K562 (cell line): Measurements from ENCODE around the gene ABT1. TPM values are rescaled to one million over a fixed set of nuclear protein-coding genes. Genes with fewer than 3 reads are reported as not detected.

Experiments
- AFF4 ChIP-seq: sonication (generic); formaldehyde crosslinking; IDR thresholded peaks from 2 replicates; pipeline ENCODE4 v1.8.0; 2023; ENCODE audit warnings: mild to moderate bottlenecking, missing genetic modification reagents
- ATF6 ChIP-seq: sonication (generic); formaldehyde crosslinking; IDR thresholded peaks from 2 replicates; pipeline ENCODE4 v1.4.0; 2020; ENCODE audit warnings: mild to moderate bottlenecking, missing genetic modification reagents
- ETS1 ChIP-seq: conservative IDR thresholded peaks from 2 replicates; pipeline ENCODE4 v1.6.1; 2011; ENCODE audit warnings: low read depth, mild to moderate bottlenecking, low read length; ENCODE audit not compliant: control insufficient read depth
- FOXP1 ChIP-seq: sonication (generic); formaldehyde crosslinking; IDR thresholded peaks from 2 replicates; pipeline ENCODE4 v1.8.0; 2022; ENCODE audit warnings: mild to moderate bottlenecking, missing genetic modification reagents
- MECOM ChIP-seq: fragments of 250-450 bp; sonication (Bioruptor Pico); IDR thresholded peaks from 2 replicates; pipeline ENCODE4 v1.8.0; 2022; ENCODE audit warnings: inconsistent platforms
- PRPF4 ChIP-seq: fragments of 200-400 bp; formaldehyde crosslinking; IDR thresholded peaks from one replicate; pipeline ENCODE4 v1.6.1; 2017; ENCODE audit warnings: low read length, low read depth, mild to moderate bottlenecking; ENCODE audit not compliant: insufficient read depth, poor library complexity, severe bottlenecking
- PYGO2 ChIP-seq: fragments of 450-650 bp; IDR thresholded peaks from 2 replicates; pipeline ENCODE4 v1.6.1; 2016; ENCODE audit warnings: mild to moderate bottlenecking, missing genetic modification characterization, moderate library complexity, missing compliant biosample characterization
- RBBP5 ChIP-seq: fragments of 200-600 bp; sonication (generic); IDR thresholded peaks from 2 replicates; pipeline ENCODE4 v1.6.1; 2012; ENCODE audit warnings: borderline replicate concordance, mild to moderate bottlenecking, low read length, control low read depth, inconsistent platforms; ENCODE audit not compliant: insufficient read depth, poor library complexity, severe bottlenecking
- RBFOX2 ChIP-seq: fragments of 200-400 bp; formaldehyde crosslinking; IDR thresholded peaks from 2 replicates; pipeline ENCODE4 v1.6.1; 2017; ENCODE audit warnings: low read depth, mild to moderate bottlenecking, low read length, moderate library complexity
- SIN3B ChIP-seq: fragments of 450-650 bp; IDR thresholded peaks from 2 replicates; pipeline ENCODE4 v1.6.1; 2017; ENCODE audit warnings: low read depth, mild to moderate bottlenecking, moderate library complexity
- SMC3 ChIP-seq: conservative IDR thresholded peaks from 2 replicates; pipeline ENCODE4 v1.6.1; 2011; ENCODE audit warnings: low read depth, low read length, improper control_type of control experiment; ENCODE audit not compliant: insufficient read depth
- SRSF3 ChIP-seq: fragments of 200-400 bp; formaldehyde crosslinking; IDR thresholded peaks from 2 replicates; pipeline ENCODE4 v1.6.1; 2016; ENCODE audit warnings: mild to moderate bottlenecking, low read length, moderate library complexity; ENCODE audit not compliant: insufficient read depth
- TFAM ChIP-seq: fragments of 250-450 bp; sonication (Bioruptor Pico); conservative IDR thresholded peaks from 2 replicates; pipeline ENCODE4 v1.5.0; 2021; ENCODE audit warnings: mild to moderate bottlenecking, moderate library complexity
- XRCC4 ChIP-seq: IDR thresholded peaks from one replicate; pipeline ENCODE4 v1.6.1; 2011; ENCODE audit not compliant: insufficient read depth, insufficient read length; ENCODE audit errors: extremely low read depth
- ZNF518B ChIP-seq: fragments of 250-450 bp; sonication (Bioruptor Pico); IDR thresholded peaks from 2 replicates; pipeline ENCODE4 v1.5.0; 2021; ENCODE audit warnings: mild to moderate bottlenecking, moderate library complexity
- ZSCAN29 ChIP-seq: fragments of 450-650 bp; IDR thresholded peaks from 2 replicates; pipeline ENCODE4 v1.6.1; 2017
- polyA plus RNA-seq, 8 experiments: library from polyadenylated mRNA; depleted of rRNA in 4 of 8; stranded (reverse) in 5 of 8; unstranded in 3 of 8; fragments of >200 nt; fragmentation: Nextera tagmentation in 2 of 8; fragmentation: Illumina TruSeq in 1 of 8; extraction: Ambion mirVana in 2 of 8; extraction: Trizol in 1 of 8; gene quantifications; 2 replicates each; pipeline versions ENCODE4 v1.2.1 to v1.2.3, GENCODE V29; 2011 to 2014; ENCODE audit warnings: inconsistent platforms in 1 of 8, missing spikeins in 1 of 8
- total RNA-seq, 7 experiments: library from RNA; depleted of rRNA in 6 of 7; stranded (reverse); fragments of >200 nt in 6 of 7; fragmentation: Illumina TruSeq in 2 of 7; extraction: Trizol in 2 of 7; gene quantifications; 2 replicates each; pipeline versions ENCODE4 v1.2.1 to v1.2.3, GENCODE V29; 2011 to 2021; ENCODE audit warnings: low replicate concordance in 1 of 7

ABT1 gene
- total and polyA plus RNA-seq, 9 of the 15 experiments (the other 6 are each of a cell fraction or from before 2014, with no cell fraction given) = 8.8 to 52.7 (median 40.7) TPM

- TF ChIP-seq ZNF518B (CRISPR knock-in tag) (no peak), MECOM (CRISPR knock-in tag) (no peak), FOXP1 (CRISPR knock-in tag) (no peak), RBBP5 (no peak), SRSF3 (no peak), RBFOX2 (no peak), ATF6 (no peak), PRPF4 (no peak), XRCC4 (no peak), PYGO2 (tag) (no peak), SIN3B (0 out of 2 replicates have a peak, but pooled peaks have one; percentile 5), AFF4 (CRISPR knock-in tag) (peak; percentile 37; the same call in 1 of the 2 replicates), ZSCAN29 (peak; percentile 92), ETS1 (peak; percentile 97), TFAM (CRISPR knock-in tag) (no peak), SMC3 (no peak)
Measured at GRCh38 chr6:26556263-26557070, 40.3 kb upstream of the ABT1 start (continued).
